ENCODE results near the gene KNDC1.
"Not testable (repeated sequence)": the region's sequence is repeated elsewhere in the genome, so short reads cannot be mapped to it uniquely, and the experiment has no call there.

DNA sequence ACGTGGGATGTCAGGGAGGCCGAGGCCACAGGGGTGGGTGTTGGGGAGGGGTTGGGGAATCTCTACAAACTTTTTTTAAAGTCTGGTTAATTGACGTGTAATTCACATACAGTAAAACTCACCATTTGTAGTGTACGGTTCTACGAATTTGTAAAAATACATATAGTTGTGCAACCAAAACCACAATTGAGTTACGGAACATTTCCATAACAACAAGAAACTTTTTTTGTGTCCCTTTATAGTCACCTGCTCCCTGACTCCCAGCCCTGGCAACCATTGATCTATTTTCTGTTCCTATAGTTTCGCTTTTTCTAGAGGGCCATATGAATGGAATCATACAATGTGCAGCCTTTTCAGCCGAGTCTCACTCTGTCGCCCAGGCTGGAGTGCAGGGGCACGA lies 74.8 kb downstream of the KNDC1 start:
- not testable (repeated sequence) for TF ChIP-seq EZH2 (IDR thresholded peaks at IDR 0.05); POLR2AphosphoS5 (IDR thresholded peaks at IDR 0.05; ENCODE audit: borderline replicate concordance, low read depth, low read length); FOXP2 (optimal IDR thresholded peaks at IDR 0.05; ENCODE audit: control extremely low read depth, extremely low read length, insufficient read depth)

Measured in SK-N-MC (cell line).